Right lobe of liver (tissue), 6 donors: Measurements from ENCODE around the gene TBC1D3L. TPM values are rescaled to one million over a fixed set of nuclear protein-coding genes. Genes with fewer than 3 reads are reported as not detected.
"Not testable (repeated sequence)": the region's sequence is repeated elsewhere in the genome, so short reads cannot be mapped to it uniquely, and the experiment has no call there.

Source experiments
- ATAC-seq, 4 donors: fragments of 200-7000 bp; cut with Tn5 transposase; one replicate each; pipeline ENCODE4 v1.9.1; 2020; ENCODE audit warnings: mild to moderate bottlenecking in 4 of 4, moderate library complexity in 4 of 4
- DNase-seq, 3 donors: peaks; one replicate each; pipeline ENCODE4 v3.0.0-alpha.2; 2020
- H3K27ac ChIP-seq, 3 donors: fragments of 200-600 bp; one replicate each; pipeline ENCODE4 v1.8.0; 2022
- H3K27me3 ChIP-seq, 2 donors: fragments of 200-600 bp; one replicate each; pipeline ENCODE4 v1.8.0; 2022
- H3K36me3 ChIP-seq, 4 donors: fragments of 200-600 bp; sonication (generic) in 1 of 4; one replicate each; pipeline versions ENCODE4 v1.5.1 to v1.8.0; 2017 to 2022; ENCODE audit warnings: control low read depth in 1 of 4
- H3K4me1 ChIP-seq, 4 donors: fragments of 200-600 bp; sonication (generic) in 1 of 4; one replicate each; pipeline versions ENCODE4 v1.5.1 to v1.8.0; 2017 to 2022; ENCODE audit warnings: control low read depth in 1 of 4
- H3K4me3 ChIP-seq, 3 donors: fragments of 200-600 bp; one replicate each; pipeline ENCODE4 v1.8.0; 2022
- H3K9me3 ChIP-seq, 4 donors: fragments of 200-600 bp; sonication (generic) in 1 of 4; one replicate each; pipeline versions ENCODE4 v1.5.1 to v1.8.0; 2017 to 2022; ENCODE audit warnings: control low read depth in 1 of 4
- WGBS: methylation state at CpG from one replicate; pipeline ENCODE4 v1.1.6; 2018; ENCODE audit warnings: low coverage, low lambda C conversion rate; ENCODE audit not compliant: insufficient coverage; ENCODE audit errors: missing lambda C conversion rate; 5-methylcytosine and 5-hydroxymethylcytosine counted together
- intact Hi-C, 2 donors: fragments of 100-400 bp; cut with DNase I; formaldehyde crosslinking; loops; one replicate each; pipeline versions ENCODE4 v1.11.2 to v1.14.1; 2022
- long read RNA-seq: library from polyadenylated mRNA; unstranded; transcript quantifications from one replicate; pipeline ENCODE4 v2.0.0, GENCODE V29; 2019
- small RNA-seq, 2 experiments: library from RNA; depleted of rRNA; stranded (forward); fragments of <200 nt; gene quantifications; one replicate each; pipeline ENCODE3, GENCODE V24; 2016
- total RNA-seq, 6 experiments: library from RNA; depleted of rRNA in 2 of 6; stranded (reverse); fragments of >200 nt in 2 of 6; fragmentation: NEBNext Ultra II Directional in 3 of 6; extraction: Animal tissue kit (Norgen Biotek cat#: 25700) in 3 of 6; gene quantifications; one replicate each; pipeline versions ENCODE4 v1.1.0 to v1.2.4, GENCODE V29; 2016 to 2023
- donor health status: DM: no; HTN: yes; CAD: no.
- donor health status: DM: no; HTN: no; CAD: no.
- donor health status: DM: no; HTN: no; CAD: no.
- donor health status: DM: no; HTN: yes; CAD: no.
- donor health status: DM: no; HTN: yes; CAD: no.

The TBC1D3L gene
- 10 to 100 TPM in 1 of 6 experiments, 1 to 10 TPM in 5; 4.9 to 14.2 (median 8.8) TPM for total RNA-seq
- long read RNA-seq, partial matches to known transcripts = 2 of 2 reads
- long read RNA-seq, other reads (novel, unspliced or antisense) = 0 of 2 reads

- H3K36me3 ChIP-seq, H3K27me3 ChIP-seq, ATAC-seq, H3K4me3 ChIP-seq, DNase-seq, H3K9me3 ChIP-seq, intact Hi-C loops, H3K27ac ChIP-seq, H3K4me1 ChIP-seq: not testable (repeated sequence)
- no CpG with 5 or more reads among the region's 11 CpGs for WGBS
Observed at GRCh38 chr17:37988960-37989359, at the start of gene TBC1D3L. TSS of gene TBC1D3L (minus strand) at chr17:37989060. CDS start at chr17:37987520, 1,540 bp downstream.

DNA sequence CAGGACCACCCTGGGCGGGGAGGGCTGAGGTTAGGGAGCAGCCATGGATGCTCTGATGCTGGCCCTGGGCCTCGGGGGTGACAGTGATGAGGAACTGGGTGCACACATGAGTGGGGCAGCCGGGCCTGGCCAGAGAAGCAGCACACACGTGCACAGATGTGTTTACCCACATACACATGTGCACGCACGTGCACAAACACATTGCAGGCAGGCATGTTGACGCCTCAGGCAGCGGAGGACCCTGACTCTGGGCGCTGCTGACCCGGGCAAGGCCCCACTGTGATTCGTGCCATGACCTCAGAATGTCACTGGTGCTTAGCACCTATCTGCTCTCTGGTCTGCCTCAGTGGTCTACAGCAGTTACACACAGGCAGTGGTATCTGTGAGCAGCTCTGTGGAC is 14.8 kb upstream of the TBC1D3L start, which contains the start of gene TBC1D3D:
TSS of gene TBC1D3D (plus strand) at position 301 of the 400 bp plus-strand sequence. CDS start 1,585 bp downstream, outside the sequence.
- no CpG with 5 or more reads among the region's 11 CpGs for WGBS

More for the DNA sequence above, 14.8 kb upstream of the TBC1D3L start, which contains the start of gene TBC1D3D:
- H3K27me3 ChIP-seq, intact Hi-C loops, ATAC-seq, H3K27ac ChIP-seq, H3K4me3 ChIP-seq, H3K4me1 ChIP-seq, DNase-seq, H3K36me3 ChIP-seq, H3K9me3 ChIP-seq: not testable (repeated sequence)

Small RNAs within 50 kb of the gene (small RNA-seq; reads per million reads assigned to genes)
- gene RF00001 = 0 reads per million in 2 experiments

Other genes with a start within 250 kb of the TBC1D3L start
- 1 to 10 TPM; 5.2 to 7.0 (median 5.7) TPM for gene HNF1B, start 244.0 kb downstream of the TBC1D3L start, total RNA-seq
- not detected for gene TBC1D3K, start 64.6 kb downstream of the TBC1D3L start, total RNA-seq
- gene TBC1D3D, start 14.9 kb upstream of the TBC1D3L start, total RNA-seq = under 1 TPM in 4 of 6 experiments, not detected in 2; 0.24 to 0.81 (median 0.37) TPM
- not detected for gene TBC1D3C, start 79.6 kb upstream of the TBC1D3L start, total RNA-seq
- gene TBC1D3E, start 138.9 kb upstream of the TBC1D3L start, total RNA-seq = not detected
- not detected for gene TBC1D3, start 203.5 kb upstream of the TBC1D3L start, total RNA-seq